ENCODE measurements around the gene ASCC1.

DNA sequence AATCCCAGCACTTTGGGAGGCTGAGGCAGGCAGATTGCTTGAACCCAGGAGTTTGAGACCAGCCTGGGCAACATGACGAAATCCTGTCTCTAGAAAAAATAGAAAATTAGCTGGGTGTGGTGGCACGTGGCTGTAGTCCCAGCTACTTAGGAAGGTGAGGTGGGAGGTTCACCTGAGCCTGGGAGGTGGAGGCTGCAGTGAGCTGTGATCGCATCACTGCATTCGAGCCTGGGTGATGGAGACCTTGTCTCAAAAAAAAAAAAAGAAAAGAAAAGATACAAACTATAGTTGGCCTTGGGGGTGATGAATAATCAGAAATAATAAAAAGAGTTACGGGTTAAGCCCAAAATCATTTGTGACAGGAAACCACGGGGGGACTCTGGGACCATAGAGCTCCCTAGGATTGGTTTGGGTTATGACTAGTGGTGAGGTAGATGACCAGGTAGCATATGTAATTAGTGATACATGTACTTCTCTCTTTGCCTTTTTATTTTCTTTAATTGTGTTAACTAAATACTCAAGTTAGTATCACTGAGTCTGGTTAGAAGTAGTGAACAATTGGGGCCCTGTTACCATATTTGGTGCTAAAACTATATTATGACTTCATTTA lies 10.4 kb upstream of the ASCC1 start:
- TF ChIP-seq NFIC (IDR thresholded peaks at IDR 0.05; ENCODE audit: low read length): no peak
- no peak for TF ChIP-seq NFRKB (IDR thresholded peaks at IDR 0.05)
- TF ChIP-seq ARNT2 (CRISPR knock-in tag; IDR thresholded peaks at IDR 0.05; ENCODE audit: low read depth): no peak
- TF ChIP-seq ZBTB3 (CRISPR knock-in tag; IDR thresholded peaks at IDR 0.05; ENCODE audit: borderline replicate concordance, low read depth): no peak
- TF ChIP-seq POLR2AphosphoS5 (IDR thresholded peaks at IDR 0.05; ENCODE audit: low read depth, low read length): no peak
- TF ChIP-seq NR1H2 (CRISPR knock-in tag; IDR thresholded peaks at IDR 0.05; ENCODE audit: borderline replicate concordance, low read depth): no peak
- no peak for TF ChIP-seq EZH2 (conservative IDR thresholded peaks at IDR 0.05; ENCODE audit: low read depth, low read length)
- TF ChIP-seq FOXM1 (CRISPR knock-in tag; IDR thresholded peaks at IDR 0.05): no peak
- no peak for TF ChIP-seq MAFG (CRISPR knock-in tag; IDR thresholded peaks at IDR 0.05)
- TF ChIP-seq SRF (IDR thresholded peaks at IDR 0.05; ENCODE audit: low read depth, low read length): no peak
- no peak for TF ChIP-seq POLR2A (IDR thresholded peaks at IDR 0.05; ENCODE audit: insufficient read depth in 1 of 2, low read depth in 2 of 2, low read length in 2 of 2)
- no peak for TF ChIP-seq FOXJ3 (CRISPR knock-in tag; IDR thresholded peaks at IDR 0.05; ENCODE audit: borderline replicate concordance)

Data from HepG2 (cell line).